Liver (tissue), 3 donors: ENCODE results near the gene CLDN20.

Experiments used
- CTCF ChIP-seq: fragments of 150-350 bp; IDR thresholded peaks from 2 replicates; pipeline ENCODE4 v1.5.1; 2017; ENCODE audit warnings: improper control_type of control experiment, low read depth, low read length; ENCODE audit not compliant: missing input control
- EGR1 ChIP-seq, 2 donors: IDR thresholded peaks; 2 replicates each; pipeline ENCODE4 v1.6.1; 2016 to 2018; ENCODE audit warnings: antibody characterized with exemption in 2 of 2, low read depth in 2 of 2
- FOXA1 ChIP-seq: IDR thresholded peaks from 2 replicates; pipeline ENCODE4 v1.6.1; 2016; ENCODE audit warnings: antibody characterized with exemption
- FOXA2 ChIP-seq: IDR thresholded peaks from 2 replicates; pipeline ENCODE4 v1.6.1; 2016; ENCODE audit warnings: antibody characterized with exemption
- GABPA ChIP-seq, 2 donors: IDR thresholded peaks in 1 of 2; conservative IDR thresholded peaks in 1 of 2; 2 replicates each; pipeline ENCODE4 v1.6.1; 2016; ENCODE audit warnings: antibody characterized with exemption in 2 of 2, mild to moderate bottlenecking in 1 of 2, moderate library complexity in 1 of 2
- HNF4A ChIP-seq, 2 donors: conservative IDR thresholded peaks; 2 replicates each; pipeline ENCODE4 v1.6.1; 2016; ENCODE audit warnings: antibody characterized with exemption in 2 of 2, mild to moderate bottlenecking in 2 of 2
- JUND ChIP-seq, 2 donors: IDR thresholded peaks; 2 replicates each; pipeline ENCODE4 v1.6.1; 2016; ENCODE audit warnings: antibody characterized with exemption in 2 of 2
- MAX ChIP-seq: IDR thresholded peaks from 2 replicates; pipeline ENCODE4 v1.6.1; 2016; ENCODE audit warnings: antibody characterized with exemption
- SP1 ChIP-seq: IDR thresholded peaks from 2 replicates; pipeline ENCODE4 v1.6.1; 2018; ENCODE audit warnings: antibody characterized with exemption, mild to moderate bottlenecking
- TAF1 ChIP-seq: conservative IDR thresholded peaks from 2 replicates; pipeline ENCODE4 v1.6.1; 2016; ENCODE audit warnings: antibody characterized with exemption, mild to moderate bottlenecking
- YY1 ChIP-seq: IDR thresholded peaks from 2 replicates; pipeline ENCODE4 v1.6.1; 2016; ENCODE audit warnings: antibody characterized with exemption, mild to moderate bottlenecking
- TF ChIP-seq, protein P1 (sequence below): IDR thresholded peaks from 2 replicates; pipeline ENCODE4 v1.6.1; 2016; ENCODE audit warnings: antibody characterized with exemption, mild to moderate bottlenecking
- donor health status: healthy.
- donor health status: healthy.

DNA sequence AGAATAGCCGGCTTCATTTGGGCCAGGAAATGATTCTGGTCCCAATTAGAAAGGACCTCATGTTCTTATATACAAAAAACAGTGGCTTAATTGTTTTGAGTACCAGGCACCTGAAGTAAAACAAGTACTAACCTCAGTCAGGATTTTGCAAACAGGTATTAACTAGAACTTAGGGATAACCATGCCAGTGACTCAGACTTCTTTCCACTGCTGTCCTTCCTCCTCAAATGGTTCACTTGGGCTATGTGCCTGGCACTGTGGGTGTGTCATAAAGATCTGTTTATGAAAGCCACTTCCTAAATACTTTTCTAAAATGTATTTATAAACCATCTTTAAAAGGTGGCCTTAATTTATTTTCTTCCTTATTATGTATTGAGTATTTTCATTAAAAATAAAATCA lies 10.7 kb downstream of the CLDN20 start:
- TF ChIP-seq CTCF (no peak), GABPA (IDR thresholded peaks at IDR 0.05 in 1 of 2, conservative IDR thresholded peaks at IDR 0.05 in 1 of 2) (no peak), JUND (IDR thresholded peaks at IDR 0.05) (no peak), MAX (no peak), YY1 (no peak), HNF4A (conservative IDR thresholded peaks at IDR 0.05) (no peak), SP1 (no peak), EGR1 (IDR thresholded peaks at IDR 0.05; ENCODE audit: low read depth in 2 of 2) (no peak), TAF1 (no peak), FOXA1 (no peak), FOXA2 (no peak)
- TF ChIP-seq, protein P1, sequence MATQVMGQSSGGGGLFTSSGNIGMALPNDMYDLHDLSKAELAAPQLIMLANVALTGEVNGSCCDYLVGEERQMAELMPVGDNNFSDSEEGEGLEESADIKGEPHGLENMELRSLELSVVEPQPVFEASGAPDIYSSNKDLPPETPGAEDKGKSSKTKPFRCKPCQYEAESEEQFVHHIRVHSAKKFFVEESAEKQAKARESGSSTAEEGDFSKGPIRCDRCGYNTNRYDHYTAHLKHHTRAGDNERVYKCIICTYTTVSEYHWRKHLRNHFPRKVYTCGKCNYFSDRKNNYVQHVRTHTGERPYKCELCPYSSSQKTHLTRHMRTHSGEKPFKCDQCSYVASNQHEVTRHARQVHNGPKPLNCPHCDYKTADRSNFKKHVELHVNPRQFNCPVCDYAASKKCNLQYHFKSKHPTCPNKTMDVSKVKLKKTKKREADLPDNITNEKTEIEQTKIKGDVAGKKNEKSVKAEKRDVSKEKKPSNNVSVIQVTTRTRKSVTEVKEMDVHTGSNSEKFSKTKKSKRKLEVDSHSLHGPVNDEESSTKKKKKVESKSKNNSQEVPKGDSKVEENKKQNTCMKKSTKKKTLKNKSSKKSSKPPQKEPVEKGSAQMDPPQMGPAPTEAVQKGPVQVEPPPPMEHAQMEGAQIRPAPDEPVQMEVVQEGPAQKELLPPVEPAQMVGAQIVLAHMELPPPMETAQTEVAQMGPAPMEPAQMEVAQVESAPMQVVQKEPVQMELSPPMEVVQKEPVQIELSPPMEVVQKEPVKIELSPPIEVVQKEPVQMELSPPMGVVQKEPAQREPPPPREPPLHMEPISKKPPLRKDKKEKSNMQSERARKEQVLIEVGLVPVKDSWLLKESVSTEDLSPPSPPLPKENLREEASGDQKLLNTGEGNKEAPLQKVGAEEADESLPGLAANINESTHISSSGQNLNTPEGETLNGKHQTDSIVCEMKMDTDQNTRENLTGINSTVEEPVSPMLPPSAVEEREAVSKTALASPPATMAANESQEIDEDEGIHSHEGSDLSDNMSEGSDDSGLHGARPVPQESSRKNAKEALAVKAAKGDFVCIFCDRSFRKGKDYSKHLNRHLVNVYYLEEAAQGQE = no peak
